ENCODE data around the gene TECTA. TPM values are rescaled to one million over a fixed set of nuclear protein-coding genes. Genes with fewer than 3 reads are reported as not detected.

Gene TECTA
- polyA plus RNA-seq (ENCODE audit: insufficient read length): 3.2 TPM
- long read RNA-seq, donor 1: 0 reads
- long read RNA-seq, donor 2: 0 reads
- long read RNA-seq, donor 3: 0 reads
- long read RNA-seq, donor 4: 0 reads
- long read RNA-seq, donor 5: 0 reads
- long read RNA-seq, donor 6: 0 reads
- long read RNA-seq, donor 7: 0 reads
- long read RNA-seq, donor 8: 0 reads

- DNase-seq: no peak
These were observed at the start of gene TECTA for GRCh38 chr11:121100943-121101342. Gene TECTA, plus strand, starts transcription at chr11:121101243. Its CDS starts 1,423 bp downstream, at chr11:121102666.

GRCh38 chr11:121053244-121053643, 47.8 kb upstream of the TECTA start:
- no peak for DNase-seq

GRCh38 chr11:121054266-121054665, 46.8 kb upstream of the TECTA start:
- DNase-seq: no peak

- DNase-seq: no peak
These were observed 46.0 kb upstream of the TECTA start for GRCh38 chr11:121055076-121055475.

- no peak for DNase-seq
These were observed 43.1 kb upstream of the TECTA start for GRCh38 chr11:121057922-121058321.

GRCh38 chr11:121058941-121059340, 42.1 kb upstream of the TECTA start:
- DNase-seq: no peak

- DNase-seq: no peak
These were observed 41.4 kb upstream of the TECTA start for GRCh38 chr11:121059605-121060004.

- no peak for DNase-seq
These were observed 37.3 kb upstream of the TECTA start for GRCh38 chr11:121063728-121064127.

GRCh38 chr11:121066623-121067022, 34.4 kb upstream of the TECTA start:
- no peak for DNase-seq

GRCh38 chr11:121067026-121067425, 34.0 kb upstream of the TECTA start:
- DNase-seq: no peak

- no peak for DNase-seq
These were observed 33.6 kb upstream of the TECTA start for GRCh38 chr11:121067453-121067852.

- DNase-seq: no peak
These were observed 32.9 kb upstream of the TECTA start for GRCh38 chr11:121067962-121068647.

GRCh38 chr11:121068787-121069186, 32.3 kb upstream of the TECTA start:
- no peak for DNase-seq

- no peak for DNase-seq
These were observed 29.8 kb upstream of the TECTA start for GRCh38 chr11:121070951-121071845.

- no peak for DNase-seq
These were observed 29.1 kb upstream of the TECTA start for GRCh38 chr11:121071846-121072450.

- DNase-seq: no peak
These were observed 19.7 kb upstream of the TECTA start for GRCh38 chr11:121081321-121081720.

- DNase-seq: no peak
These were observed 18.8 kb upstream of the TECTA start for GRCh38 chr11:121082219-121082618.

GRCh38 chr11:121082670-121083069, 18.4 kb upstream of the TECTA start:
- DNase-seq: peak; percentile 65

- DNase-seq: no peak
These were observed 14.2 kb upstream of the TECTA start for GRCh38 chr11:121086866-121087265.

GRCh38 chr11:121089566-121089965, 11.5 kb upstream of the TECTA start:
- DNase-seq: no peak

- DNase-seq: no peak
These were observed 10.8 kb upstream of the TECTA start for GRCh38 chr11:121090145-121090721.

- DNase-seq: no peak
These were observed 9.4 kb upstream of the TECTA start for GRCh38 chr11:121091492-121092152.
